Lung (tissue), 12 donors: ENCODE measurements around the gene GALNT6. TPM values are rescaled to one million over a fixed set of nuclear protein-coding genes. Genes with fewer than 3 reads are reported as not detected.
A peak's percentile ranks its signal among the peaks of the same experiment; 100 is the strongest.

Source experiments
- ATAC-seq: fragments of 200-7000 bp; cut with Tn5 transposase; one replicate; pipeline ENCODE4 v1.9.1; 2020; ENCODE audit warnings: moderate number of reproducible peaks; ENCODE audit not compliant: insufficient read depth, low FRiP score
- DNase-seq, 3 donors: peaks; one replicate each; pipeline ENCODE4 v3.0.0-alpha.2; 2013 to 2017
- H3K27ac ChIP-seq, 2 donors: one replicate each; pipeline ENCODE4 v1.5.1; 2013; ENCODE audit warnings: mild to moderate bottlenecking in 2 of 2, moderate library complexity in 2 of 2, control low read depth in 1 of 2, inconsistent platforms in 1 of 2, low read depth in 1 of 2, low read length in 1 of 2
- H3K27me3 ChIP-seq, 3 donors: one replicate each; pipeline ENCODE4 v1.5.1; 2013; ENCODE audit warnings: low read length in 2 of 3; ENCODE audit not compliant: control insufficient read depth in 3 of 3, insufficient read depth in 3 of 3
- H3K36me3 ChIP-seq, 4 donors: one replicate each; pipeline ENCODE4 v1.5.1; 2013; ENCODE audit warnings: low read length in 4 of 4, mild to moderate bottlenecking in 1 of 4, moderate library complexity in 1 of 4; ENCODE audit not compliant: control insufficient read depth in 4 of 4, insufficient read depth in 4 of 4
- H3K4me1 ChIP-seq, 5 donors: one replicate each; pipeline ENCODE4 v1.5.1; 2013; ENCODE audit warnings: low read length in 5 of 5, mild to moderate bottlenecking in 2 of 5, moderate library complexity in 1 of 5; ENCODE audit not compliant: control insufficient read depth in 5 of 5, insufficient read depth in 5 of 5
- H3K4me3 ChIP-seq: one replicate; pipeline ENCODE4 v1.5.1; 2013; ENCODE audit warnings: mild to moderate bottlenecking, control low read depth, moderate library complexity
- H3K9ac ChIP-seq, 2 donors: one replicate each; pipeline ENCODE4 v1.5.1; 2013; ENCODE audit warnings: low read length in 2 of 2, control low read depth in 1 of 2; ENCODE audit not compliant: insufficient read depth in 1 of 2
- H3K9me3 ChIP-seq, 4 donors: one replicate each; pipeline ENCODE4 v1.5.1; 2013; ENCODE audit warnings: low read length in 3 of 4, mild to moderate bottlenecking in 1 of 4, moderate library complexity in 1 of 4; ENCODE audit not compliant: control insufficient read depth in 4 of 4, insufficient read depth in 3 of 4
- WGBS, 2 donors: extraction: QIAGEN DNeasy Blood & Tissue Kit; methylation state at CpG; one replicate each; pipeline ENCODE4 v1.1.7; 2013; 5-methylcytosine and 5-hydroxymethylcytosine counted together
- polyA plus RNA-seq, 2 donors: library from polyadenylated mRNA; stranded (reverse); fragments of 200-250 nt; gene quantifications; one replicate each; pipeline ENCODE4 v1.2.1, GENCODE V29; 2013
- total RNA-seq, 2 donors: library from RNA; depleted of rRNA in 1 of 2; stranded (reverse); fragments of >200 nt in 1 of 2; gene quantifications; one replicate each; pipeline ENCODE4 v1.2.1, GENCODE V29; 2014 to 2021
- TF ChIP-seq, protein P1 (sequence below): IDR thresholded peaks from 2 replicates; pipeline ENCODE4 v1.5.1; 2012; ENCODE audit warnings: mild to moderate bottlenecking; ENCODE audit errors: control extremely low read depth, extremely low read depth
- donor health status: control.
- donor health status: control.
- donor health status: Bipolar disorder and iron deficiency.
- donor health status: healthy.
- donor health status: DM: yes; HTN: yes; CAD: no.

GALNT6 gene
- total and polyA plus RNA-seq, 4 donors = 5.5 to 36.0 (median 9.0) TPM

DNA sequence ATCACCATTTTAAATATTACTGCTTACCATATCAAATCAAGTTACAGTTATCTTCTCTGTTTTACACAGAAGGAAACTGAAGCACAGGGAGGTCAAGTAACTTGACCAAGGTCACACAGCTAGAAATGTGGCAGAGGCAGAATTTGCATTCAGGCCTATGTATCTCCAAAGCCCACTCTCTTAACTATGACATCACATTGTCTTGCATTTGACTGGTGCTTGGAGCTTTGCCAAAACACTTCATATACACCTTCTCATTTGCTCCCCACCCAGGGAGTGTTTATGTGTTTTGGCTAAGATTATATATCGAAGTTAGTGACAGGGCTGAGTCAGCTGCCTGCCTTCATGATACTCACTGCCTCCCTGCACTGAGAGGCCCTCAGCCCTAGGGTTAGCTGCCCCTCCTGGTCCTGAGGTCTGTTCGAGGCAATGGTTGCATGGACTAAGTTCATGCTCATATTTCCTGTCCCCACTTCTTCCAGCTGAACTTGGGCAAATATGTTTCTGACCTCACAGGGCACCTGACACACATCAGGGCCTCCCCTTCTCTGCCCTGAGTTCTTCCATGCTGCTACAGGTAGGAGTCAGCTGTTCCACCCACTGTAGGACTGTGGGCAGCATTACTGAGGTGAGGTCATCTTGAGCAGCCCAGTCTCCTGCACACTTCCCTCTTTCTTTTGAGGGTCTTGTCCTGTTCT lies 1.8 kb downstream of the GALNT6 start:
- ATAC-seq = no peak
- 65 to 83% methylated on average over 2 of the region's 2 CpGs for WGBS, 2 donors

DNA sequence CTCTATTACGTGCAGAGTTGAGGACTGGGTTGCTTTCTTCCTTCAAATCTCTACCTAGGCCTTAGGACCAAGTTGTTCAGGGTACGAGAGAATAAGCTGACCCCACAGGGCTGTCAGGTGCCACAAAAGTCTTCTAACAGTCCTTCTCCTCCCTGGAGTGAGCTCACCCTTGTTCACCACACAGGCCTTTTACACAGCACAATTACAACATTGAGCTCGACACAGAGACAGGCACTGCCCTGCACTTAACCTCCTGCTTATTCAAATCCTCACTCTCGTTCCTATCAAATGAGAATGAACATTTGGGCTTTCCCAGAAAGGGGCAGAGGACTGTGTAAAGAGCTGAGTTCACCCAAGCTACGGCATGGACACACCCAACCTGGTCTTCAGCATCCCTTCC lies 2.4 kb downstream of the GALNT6 start:
- no peak overlapping the region for H3K9ac ChIP-seq
- no peaks in the 10 kb centered on the region for H3K36me3 ChIP-seq
- TF ChIP-seq, protein P1, sequence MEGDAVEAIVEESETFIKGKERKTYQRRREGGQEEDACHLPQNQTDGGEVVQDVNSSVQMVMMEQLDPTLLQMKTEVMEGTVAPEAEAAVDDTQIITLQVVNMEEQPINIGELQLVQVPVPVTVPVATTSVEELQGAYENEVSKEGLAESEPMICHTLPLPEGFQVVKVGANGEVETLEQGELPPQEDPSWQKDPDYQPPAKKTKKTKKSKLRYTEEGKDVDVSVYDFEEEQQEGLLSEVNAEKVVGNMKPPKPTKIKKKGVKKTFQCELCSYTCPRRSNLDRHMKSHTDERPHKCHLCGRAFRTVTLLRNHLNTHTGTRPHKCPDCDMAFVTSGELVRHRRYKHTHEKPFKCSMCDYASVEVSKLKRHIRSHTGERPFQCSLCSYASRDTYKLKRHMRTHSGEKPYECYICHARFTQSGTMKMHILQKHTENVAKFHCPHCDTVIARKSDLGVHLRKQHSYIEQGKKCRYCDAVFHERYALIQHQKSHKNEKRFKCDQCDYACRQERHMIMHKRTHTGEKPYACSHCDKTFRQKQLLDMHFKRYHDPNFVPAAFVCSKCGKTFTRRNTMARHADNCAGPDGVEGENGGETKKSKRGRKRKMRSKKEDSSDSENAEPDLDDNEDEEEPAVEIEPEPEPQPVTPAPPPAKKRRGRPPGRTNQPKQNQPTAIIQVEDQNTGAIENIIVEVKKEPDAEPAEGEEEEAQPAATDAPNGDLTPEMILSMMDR = no peak
- peaks cover 0 to 14% (median 13%) of the 10 kb centered on the region in 3 donors for H3K27me3 ChIP-seq
- 92 to 93% methylated on average over 5 of the region's 5 CpGs for WGBS, 2 donors
- no peak overlapping the region for H3K4me3 ChIP-seq
- no peak overlapping the region for H3K27ac ChIP-seq
- H3K4me1 ChIP-seq = peaks cover 0 to 27% (median 9%) of the 10 kb centered on the region in 5 donors
- ATAC-seq (no peak), DNase-seq (no peak)
- H3K9me3 ChIP-seq = no peaks in the 10 kb centered on the region

More for the DNA sequence above, 1.8 kb downstream of the GALNT6 start:
- no peak overlapping the region for H3K9ac ChIP-seq
- no peaks in the 10 kb centered on the region for H3K9me3 ChIP-seq
- TF ChIP-seq, protein P1 = no peak
- peak; percentile 37 to 61 (median 55) for DNase-seq
- H3K36me3 ChIP-seq = no peaks in the 10 kb centered on the region
- peaks cover 0 to 14% (median 13%) of the 10 kb centered on the region in 3 donors for H3K27me3 ChIP-seq
- H3K4me1 ChIP-seq = peaks cover 0 to 27% (median 13%) of the 10 kb centered on the region in 5 donors
- H3K27ac ChIP-seq = peak overlapping the region in 1 of 2 donors; percentile 17
- no peak overlapping the region for H3K4me3 ChIP-seq

DNA sequence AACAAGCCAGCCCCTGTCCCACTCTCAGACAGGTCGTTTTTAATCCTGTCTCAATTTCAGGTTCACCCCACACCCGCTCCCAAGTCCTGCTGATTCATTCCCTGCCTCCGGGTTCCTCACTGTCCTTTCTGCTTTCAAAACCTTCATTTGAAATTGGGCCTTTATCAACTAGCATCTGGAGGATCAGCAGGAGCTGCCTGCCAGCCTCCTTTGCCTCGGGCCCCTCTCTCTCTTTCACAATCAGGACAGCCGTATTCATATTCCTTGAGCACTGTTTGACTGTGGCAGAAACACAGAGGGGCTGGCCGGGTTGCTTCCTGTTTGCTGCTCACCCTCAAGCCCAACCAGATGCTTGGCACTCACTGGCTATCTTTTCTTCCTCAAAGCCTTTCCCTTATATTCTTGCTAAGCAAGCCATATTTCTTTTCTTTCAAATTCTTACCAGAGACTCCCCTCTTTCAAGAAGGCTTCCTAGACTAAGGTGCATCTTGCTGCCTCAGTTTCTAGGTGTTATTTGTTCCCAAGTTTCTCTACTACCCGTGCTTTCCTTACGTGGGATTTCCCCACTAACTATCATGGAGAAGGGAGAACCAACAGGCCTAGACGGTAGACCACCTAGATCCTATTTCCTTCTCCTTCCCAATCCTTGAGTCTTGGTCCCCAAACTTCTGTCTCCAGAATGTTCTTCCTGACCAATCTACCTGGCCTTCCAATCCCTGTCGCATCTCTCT lies 3.0 kb downstream of the GALNT6 start:
- peaks cover 0 to 13% (median 10%) of the 10 kb centered on the region in 3 donors for H3K27me3 ChIP-seq
- no peak for ATAC-seq
- peak overlapping the region in 1 of 2 donors; percentile 42 for H3K9ac ChIP-seq
- no peak overlapping the region for H3K4me3 ChIP-seq
- peaks cover 0 to 27% (median 9%) of the 10 kb centered on the region in 5 donors for H3K4me1 ChIP-seq
- 44 to 54% methylated on average over 10 of the region's 10 CpGs for WGBS, 2 donors
- TF ChIP-seq, protein P1 = no peak
- DNase-seq = peak; percentile 50 to 66 (median 51)
- no peaks in the 10 kb centered on the region for H3K36me3 ChIP-seq
- no peaks in the 10 kb centered on the region for H3K9me3 ChIP-seq
- H3K27ac ChIP-seq = no peak overlapping the region
